KMS-11 (cell line): Measurements from ENCODE around the gene ELOVL7.
"Not testable (repeated sequence)": the region's sequence is repeated elsewhere in the genome, so short reads cannot be mapped to it uniquely, and the experiment has no call there.

Experiments used
- H2AFZ ChIP-seq: fragments of 200-600 bp; sonication (generic); 2 replicates; pipeline ENCODE4 v1.6.1; 2016; ENCODE audit warnings: antibody characterized with exemption, mixed run types, low read depth
- H3K27ac ChIP-seq: fragments of 200-600 bp; sonication (generic); 2 replicates; pipeline ENCODE4 v1.6.1; 2016; ENCODE audit warnings: mild to moderate bottlenecking, mixed run types
- H3K27me3 ChIP-seq: fragments of 200-600 bp; sonication (generic); 2 replicates; pipeline ENCODE4 v1.6.1; 2017; ENCODE audit warnings: mild to moderate bottlenecking, low read depth, mixed run types, moderate library complexity; ENCODE audit not compliant: insufficient read depth
- H3K36me3 ChIP-seq: fragments of 200-600 bp; sonication (generic); 2 replicates; pipeline ENCODE4 v1.6.1; 2017; ENCODE audit warnings: mild to moderate bottlenecking, mixed run types; ENCODE audit not compliant: insufficient read depth
- H3K4me1 ChIP-seq: fragments of 200-600 bp; sonication (generic); 2 replicates; pipeline ENCODE4 v1.6.1; 2016; ENCODE audit warnings: mild to moderate bottlenecking, low read depth, mixed run types; ENCODE audit not compliant: poor library complexity, severe bottlenecking
- H3K4me2 ChIP-seq: fragments of 200-600 bp; sonication (generic); 2 replicates; pipeline ENCODE4 v1.7.0; 2016; ENCODE audit warnings: mild to moderate bottlenecking, mixed run types
- H3K4me3 ChIP-seq: fragments of 200-600 bp; sonication (generic); IDR thresholded peaks from 2 replicates; pipeline ENCODE4 v1.6.1; 2017; ENCODE audit warnings: low read depth, low read length, mixed read lengths; ENCODE audit not compliant: insufficient read depth
- H3K79me2 ChIP-seq: fragments of 200-600 bp; sonication (generic); 2 replicates; pipeline ENCODE4 v1.6.1; 2016; ENCODE audit warnings: low read depth, mixed run types; ENCODE audit not compliant: insufficient read depth
- H3K9ac ChIP-seq: fragments of 200-600 bp; sonication (generic); 2 replicates; pipeline ENCODE4 v1.6.1; 2016; ENCODE audit warnings: mild to moderate bottlenecking, mixed run types
- H4K20me1 ChIP-seq: fragments of 200-600 bp; sonication (generic); 2 replicates; pipeline ENCODE4 v1.6.1; 2016; ENCODE audit warnings: mild to moderate bottlenecking, mixed run types; ENCODE audit not compliant: insufficient read depth
- CTCF ChIP-seq: fragments of 200-600 bp; sonication (generic); conservative IDR thresholded peaks from 2 replicates; pipeline ENCODE4 v1.6.1; 2017; ENCODE audit warnings: low read depth, mild to moderate bottlenecking, antibody characterized with exemption, low read length, moderate library complexity, mixed read lengths

Gene ELOVL7

DNA sequence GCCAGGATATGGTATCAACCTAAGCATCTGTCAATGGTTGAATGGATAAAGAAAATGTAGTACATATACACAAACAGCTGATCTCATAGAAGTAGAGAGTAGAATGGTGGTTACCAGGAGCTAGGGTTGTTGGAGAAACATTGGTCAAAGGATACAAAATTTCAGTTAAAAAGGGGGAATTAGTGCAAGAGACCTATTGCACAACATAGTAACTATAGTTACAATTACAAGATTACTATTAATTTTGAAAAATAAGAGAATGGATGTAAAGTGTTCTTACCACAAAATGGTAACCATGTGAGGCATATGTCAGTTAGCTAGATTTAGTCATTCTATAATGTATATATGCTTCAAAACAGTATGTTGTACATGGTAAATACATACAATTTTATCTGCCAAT lies 28.8 kb upstream of the ELOVL7 start:
- Histone ChIP-seq H3K27me3 (no peaks in the 10 kb centered on the region), H3K4me1 (no peaks in the 10 kb centered on the region), H3K27ac (no peak overlapping the region), H3K9ac (no peak overlapping the region), H3K79me2 (no peaks in the 10 kb centered on the region), H3K4me2 (no peak overlapping the region), H2AFZ (no peak overlapping the region), H3K4me3 (no peak overlapping the region), H3K36me3 (no peaks in the 10 kb centered on the region), H4K20me1 (no peaks in the 10 kb centered on the region)
- TF ChIP-seq CTCF: no peak

- no peak for TF ChIP-seq CTCF
- no peak overlapping the region for H2AFZ ChIP-seq
- H3K4me2 ChIP-seq: no peak overlapping the region
- no peaks in the 10 kb centered on the region for H3K36me3 ChIP-seq
- H4K20me1 ChIP-seq: no peaks in the 10 kb centered on the region
- H3K79me2 ChIP-seq: no peaks in the 10 kb centered on the region
- no peaks in the 10 kb centered on the region for H3K4me1 ChIP-seq
- no peak overlapping the region for H3K4me3 ChIP-seq
- no peak overlapping the region for H3K27ac ChIP-seq
- no peaks in the 10 kb centered on the region for H3K27me3 ChIP-seq
- no peak overlapping the region for H3K9ac ChIP-seq
Measured at GRCh38 chr5:60870857-60871256, 26.8 kb upstream of the ELOVL7 start.

DNA sequence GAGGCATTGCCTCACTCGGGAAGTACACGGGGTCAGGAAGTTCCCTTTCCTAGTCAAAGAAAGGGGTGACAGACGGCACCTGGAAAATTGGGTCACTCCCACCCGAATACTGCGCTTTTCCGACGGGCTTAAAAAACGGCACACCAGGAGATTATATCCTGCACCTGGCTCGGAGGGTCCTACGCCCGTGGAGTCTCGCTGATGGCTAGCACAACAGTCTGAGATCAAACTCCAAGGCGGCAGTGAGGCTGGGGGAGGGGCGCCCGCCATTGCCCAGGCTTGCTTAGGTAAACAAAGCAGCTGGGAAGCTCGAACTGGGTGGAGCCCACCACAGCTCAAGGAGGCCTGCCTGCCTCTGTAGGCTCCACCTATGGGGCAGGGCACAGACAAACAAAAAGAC lies 16.5 kb upstream of the ELOVL7 start:
- not testable (repeated sequence) for H3K4me2 ChIP-seq, H3K79me2 ChIP-seq, H4K20me1 ChIP-seq, H3K27me3 ChIP-seq, H2AFZ ChIP-seq, H3K36me3 ChIP-seq, H3K4me3 ChIP-seq, H3K27ac ChIP-seq, H3K9ac ChIP-seq, H3K4me1 ChIP-seq

DNA sequence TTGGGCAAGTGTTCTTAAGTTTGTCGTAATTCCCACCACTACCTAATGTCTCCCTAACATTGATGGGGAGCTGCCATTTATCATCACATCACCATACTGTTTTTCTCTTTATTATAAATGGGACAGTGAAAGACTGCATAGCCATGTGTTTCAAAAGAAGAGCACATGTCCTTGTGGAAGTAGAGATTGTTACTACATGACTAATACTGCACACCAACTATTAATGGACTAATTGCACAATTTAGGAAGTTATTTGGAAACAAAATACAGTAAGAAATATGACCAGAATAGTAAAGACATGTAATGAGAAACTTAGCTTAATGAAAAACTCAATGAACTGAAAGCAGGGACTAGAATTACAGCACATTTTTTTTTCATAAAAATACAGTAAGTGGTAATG lies 12.0 kb upstream of the ELOVL7 start:
- Histone ChIP-seq H3K4me1 (no peaks in the 10 kb centered on the region), H3K36me3 (no peaks in the 10 kb centered on the region), H2AFZ (no peak overlapping the region), H3K27ac (no peak overlapping the region), H3K27me3 (no peaks in the 10 kb centered on the region), H4K20me1 (no peaks in the 10 kb centered on the region), H3K4me3 (no peak overlapping the region), H3K79me2 (no peaks in the 10 kb centered on the region), H3K4me2 (no peak overlapping the region), H3K9ac (no peak overlapping the region)
- TF ChIP-seq CTCF: no peak

DNA sequence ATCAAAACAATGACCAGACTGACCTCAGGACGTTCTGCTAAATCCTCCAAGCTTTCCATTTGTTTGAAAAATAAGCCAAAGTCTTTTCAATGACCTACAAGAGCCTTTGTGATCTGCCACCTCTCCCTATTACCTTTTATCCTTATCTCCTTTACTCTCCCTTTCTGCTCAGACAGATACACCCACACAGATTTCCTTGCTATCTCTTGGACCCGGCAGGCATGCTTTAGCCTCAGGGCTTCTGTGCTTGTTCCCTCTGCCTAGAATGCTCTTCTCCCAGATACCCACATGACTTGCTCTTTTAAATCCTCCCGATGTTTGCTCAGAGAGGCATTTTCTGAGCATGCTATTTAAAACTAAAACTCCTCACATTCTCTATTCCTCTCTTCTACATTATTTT lies 8.9 kb upstream of the ELOVL7 start:
- no peaks in the 10 kb centered on the region for H4K20me1 ChIP-seq
- H3K27ac ChIP-seq: no peak overlapping the region
- H2AFZ ChIP-seq: no peak overlapping the region
- H3K4me1 ChIP-seq: no peaks in the 10 kb centered on the region
- no peak overlapping the region for H3K4me3 ChIP-seq
- H3K27me3 ChIP-seq: no peaks in the 10 kb centered on the region
- TF ChIP-seq CTCF: no peak
- no peaks in the 10 kb centered on the region for H3K79me2 ChIP-seq
- H3K36me3 ChIP-seq: no peaks in the 10 kb centered on the region
- H3K9ac ChIP-seq: no peak overlapping the region
- no peak overlapping the region for H3K4me2 ChIP-seq
